Endothelial cell (in vitro differentiated cells): ENCODE results near the gene UBE2L6. TPM values are rescaled to one million over a fixed set of nuclear protein-coding genes. Genes with fewer than 3 reads are reported as not detected.

Source experiments
- DNase-seq: peaks from one replicate; pipeline ENCODE4 v3.0.0; 2021; ENCODE audit warnings: low spot score
- H3K27ac Mint-ChIP-seq: one replicate; pipeline ENCODE4 v1.8.0; 2021; ENCODE audit warnings: mixed read lengths, inconsistent platforms; ENCODE audit not compliant: unreplicated experiment
- H3K27me3 Mint-ChIP-seq: one replicate; pipeline ENCODE4 v1.8.0; 2021; ENCODE audit warnings: mild to moderate bottlenecking, moderate library complexity, mixed read lengths, inconsistent platforms; ENCODE audit not compliant: unreplicated experiment
- H3K36me3 Mint-ChIP-seq: one replicate; pipeline ENCODE4 v1.8.0; 2021; ENCODE audit warnings: mild to moderate bottlenecking, low read depth, mixed read lengths, inconsistent platforms; ENCODE audit not compliant: unreplicated experiment
- H3K4me1 Mint-ChIP-seq: one replicate; pipeline ENCODE4 v1.8.0; 2021; ENCODE audit warnings: mild to moderate bottlenecking, mixed read lengths, inconsistent platforms; ENCODE audit not compliant: unreplicated experiment
- H3K4me3 Mint-ChIP-seq: one replicate; pipeline ENCODE4 v1.8.0; 2021; ENCODE audit warnings: mild to moderate bottlenecking, mixed read lengths, inconsistent platforms; ENCODE audit not compliant: unreplicated experiment
- H3K9me3 Mint-ChIP-seq: one replicate; pipeline ENCODE4 v1.8.0; 2021; ENCODE audit warnings: mixed read lengths, inconsistent platforms; ENCODE audit not compliant: unreplicated experiment
- total RNA-seq: library from RNA; stranded (reverse); fragmentation: NEBNext Ultra II Directional; extraction: Animal tissue kit (Norgen Biotek cat#: 25700); gene quantifications from one replicate; pipeline ENCODE4 v1.2.1, GENCODE V29; 2021; ENCODE audit not compliant: unreplicated experiment
- TF ChIP-seq, protein P1 (sequence below): fragments of 200-600 bp; sonication (generic); IDR thresholded peaks from one replicate; pipeline ENCODE4 v1.5.0; 2021; ENCODE audit warnings: antibody characterized with exemption; ENCODE audit not compliant: unreplicated experiment

Gene UBE2L6
- total RNA-seq, 1 donor from 2014 or later, result 56.2 TPM

DNA sequence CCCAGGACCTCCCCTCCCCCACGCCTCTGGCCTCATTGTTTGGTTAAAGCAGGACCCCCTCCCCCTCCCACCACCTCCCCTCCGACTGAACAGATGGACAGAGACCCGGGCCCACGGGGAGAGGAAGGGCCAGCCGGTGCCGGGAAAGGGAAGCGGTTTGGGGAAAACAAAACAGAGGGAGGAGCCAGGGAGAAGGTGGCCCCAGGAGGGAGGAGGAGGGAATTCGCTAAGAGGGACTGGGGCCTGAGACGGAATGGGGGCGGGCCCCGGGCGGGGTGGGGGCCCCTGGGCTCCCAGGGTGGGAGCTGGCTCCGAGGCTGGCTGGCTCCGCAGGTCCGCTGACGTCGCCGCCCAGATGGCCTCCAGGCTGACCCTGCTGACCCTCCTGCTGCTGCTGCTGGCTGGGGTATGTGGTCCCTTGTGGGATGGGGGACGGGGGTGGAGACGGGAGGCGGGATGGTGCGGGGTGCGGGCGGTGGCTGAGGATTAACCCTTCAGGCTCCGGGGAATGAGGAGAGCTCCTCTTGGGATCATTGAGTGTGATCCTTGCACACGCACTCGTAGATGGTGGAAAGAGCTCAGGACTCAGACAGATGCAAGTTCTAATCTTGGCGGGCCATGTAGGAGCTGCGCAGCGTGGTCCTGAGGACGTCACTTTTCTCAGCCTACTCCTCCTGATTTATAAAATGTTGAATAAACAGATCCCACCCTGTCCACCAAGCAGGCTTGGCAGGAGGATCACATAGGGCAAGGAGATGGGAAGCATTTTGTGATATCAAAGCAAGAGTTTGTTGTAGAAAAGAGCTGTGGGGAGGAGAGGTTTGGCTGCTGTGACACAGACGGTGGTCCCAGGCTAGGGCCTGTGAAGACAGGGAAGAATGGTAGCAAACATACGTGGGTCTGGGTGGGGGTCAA, 30.7 kb upstream of the UBE2L6 start:
- TF ChIP-seq, protein P1, sequence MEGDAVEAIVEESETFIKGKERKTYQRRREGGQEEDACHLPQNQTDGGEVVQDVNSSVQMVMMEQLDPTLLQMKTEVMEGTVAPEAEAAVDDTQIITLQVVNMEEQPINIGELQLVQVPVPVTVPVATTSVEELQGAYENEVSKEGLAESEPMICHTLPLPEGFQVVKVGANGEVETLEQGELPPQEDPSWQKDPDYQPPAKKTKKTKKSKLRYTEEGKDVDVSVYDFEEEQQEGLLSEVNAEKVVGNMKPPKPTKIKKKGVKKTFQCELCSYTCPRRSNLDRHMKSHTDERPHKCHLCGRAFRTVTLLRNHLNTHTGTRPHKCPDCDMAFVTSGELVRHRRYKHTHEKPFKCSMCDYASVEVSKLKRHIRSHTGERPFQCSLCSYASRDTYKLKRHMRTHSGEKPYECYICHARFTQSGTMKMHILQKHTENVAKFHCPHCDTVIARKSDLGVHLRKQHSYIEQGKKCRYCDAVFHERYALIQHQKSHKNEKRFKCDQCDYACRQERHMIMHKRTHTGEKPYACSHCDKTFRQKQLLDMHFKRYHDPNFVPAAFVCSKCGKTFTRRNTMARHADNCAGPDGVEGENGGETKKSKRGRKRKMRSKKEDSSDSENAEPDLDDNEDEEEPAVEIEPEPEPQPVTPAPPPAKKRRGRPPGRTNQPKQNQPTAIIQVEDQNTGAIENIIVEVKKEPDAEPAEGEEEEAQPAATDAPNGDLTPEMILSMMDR, result no peak
- H3K27ac Mint-ChIP-seq, result peak overlapping the region; percentile 96
- peak overlapping the region; percentile 92 for H3K4me3 Mint-ChIP-seq
- H3K4me1 Mint-ChIP-seq, result peaks cover 46% of the 10 kb centered on the region
- H3K9me3 Mint-ChIP-seq, result no peaks in the 10 kb centered on the region
- peaks cover 10% of the 10 kb centered on the region for H3K27me3 Mint-ChIP-seq
- peaks cover 22% of the 10 kb centered on the region for H3K36me3 Mint-ChIP-seq
- peak; percentile 85 for DNase-seq

DNA sequence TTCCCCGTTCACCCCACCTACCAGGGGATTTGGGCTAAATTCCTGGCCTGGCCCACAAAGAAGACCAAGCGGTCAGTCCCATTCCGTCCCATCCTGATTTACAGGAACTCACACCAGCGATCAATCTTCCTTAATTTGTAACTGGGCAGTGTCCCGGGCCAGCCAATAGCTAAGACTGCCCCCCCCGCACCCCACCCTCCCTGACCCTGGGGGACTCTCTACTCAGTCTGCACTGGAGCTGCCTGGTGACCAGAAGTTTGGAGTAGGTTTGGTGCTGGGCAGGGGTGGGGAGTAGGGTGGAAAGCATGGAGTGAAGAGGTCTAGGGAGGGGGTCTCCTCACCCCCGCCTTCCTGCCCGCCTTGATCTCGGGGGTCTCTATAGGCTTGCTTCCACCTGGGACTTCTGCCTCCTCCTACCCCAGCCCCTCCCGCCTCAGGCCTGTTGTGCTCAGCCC, 30.0 kb upstream of the UBE2L6 start, which contains the start of gene SERPING1:
SERPING1 (plus strand) TSS at position 225 of the 455 bp plus-strand sequence. CDS start 586 bp downstream, outside the sequence.
- H3K4me1 Mint-ChIP-seq, result peaks cover 52% of the 10 kb centered on the region
- TF ChIP-seq, protein P1, result no peak

DNA sequence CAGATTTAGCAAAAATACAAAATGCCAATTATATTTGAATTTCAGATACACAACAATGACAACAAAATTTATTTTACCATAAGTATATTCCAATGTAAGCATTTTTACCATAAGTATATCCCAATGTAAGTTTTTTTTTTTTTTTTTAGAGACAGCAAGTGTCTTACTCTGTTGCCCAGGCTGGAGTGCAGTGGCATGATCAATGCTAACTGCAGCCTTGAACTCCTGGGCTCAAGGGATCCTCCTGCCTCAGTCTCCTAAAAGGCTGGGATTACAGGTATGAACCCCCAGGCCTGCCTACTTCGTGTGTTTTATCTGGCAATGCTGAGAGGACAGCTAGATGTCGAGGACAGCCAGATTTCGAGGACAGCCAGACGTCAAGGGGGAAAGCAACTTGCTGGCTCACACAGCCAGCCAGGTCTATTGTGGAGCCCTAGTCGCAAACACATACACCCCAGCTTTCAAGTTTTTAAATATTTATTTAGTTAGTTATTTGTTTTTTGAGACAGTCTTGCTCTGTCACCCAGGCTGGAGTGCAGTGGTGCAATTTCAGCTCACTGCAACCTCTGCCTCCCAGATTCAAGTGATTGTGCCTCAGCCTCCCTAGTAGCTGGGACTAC, 28.9 kb upstream of the UBE2L6 start:
- peaks cover 10% of the 10 kb centered on the region for H3K27me3 Mint-ChIP-seq
- no peak overlapping the region for H3K4me3 Mint-ChIP-seq
- no peaks in the 10 kb centered on the region for H3K9me3 Mint-ChIP-seq
- H3K36me3 Mint-ChIP-seq, result peaks cover 13% of the 10 kb centered on the region
- H3K4me1 Mint-ChIP-seq, result peaks cover 50% of the 10 kb centered on the region
- H3K27ac Mint-ChIP-seq, result peak overlapping the region; percentile 61
- DNase-seq, result no peak
- TF ChIP-seq, protein P1, result no peak

More for the DNA sequence above, 30.0 kb upstream of the UBE2L6 start, which contains the start of gene SERPING1:
- peaks cover 10% of the 10 kb centered on the region for H3K27me3 Mint-ChIP-seq
- H3K36me3 Mint-ChIP-seq, result peaks cover 22% of the 10 kb centered on the region
- peak within 1 kb of the TSS; percentile 92 for H3K4me3 Mint-ChIP-seq
- H3K27ac Mint-ChIP-seq, result peak within 1 kb of the TSS; percentile 96
- no peaks in the 10 kb centered on the region for H3K9me3 Mint-ChIP-seq
- no peak for DNase-seq

DNA sequence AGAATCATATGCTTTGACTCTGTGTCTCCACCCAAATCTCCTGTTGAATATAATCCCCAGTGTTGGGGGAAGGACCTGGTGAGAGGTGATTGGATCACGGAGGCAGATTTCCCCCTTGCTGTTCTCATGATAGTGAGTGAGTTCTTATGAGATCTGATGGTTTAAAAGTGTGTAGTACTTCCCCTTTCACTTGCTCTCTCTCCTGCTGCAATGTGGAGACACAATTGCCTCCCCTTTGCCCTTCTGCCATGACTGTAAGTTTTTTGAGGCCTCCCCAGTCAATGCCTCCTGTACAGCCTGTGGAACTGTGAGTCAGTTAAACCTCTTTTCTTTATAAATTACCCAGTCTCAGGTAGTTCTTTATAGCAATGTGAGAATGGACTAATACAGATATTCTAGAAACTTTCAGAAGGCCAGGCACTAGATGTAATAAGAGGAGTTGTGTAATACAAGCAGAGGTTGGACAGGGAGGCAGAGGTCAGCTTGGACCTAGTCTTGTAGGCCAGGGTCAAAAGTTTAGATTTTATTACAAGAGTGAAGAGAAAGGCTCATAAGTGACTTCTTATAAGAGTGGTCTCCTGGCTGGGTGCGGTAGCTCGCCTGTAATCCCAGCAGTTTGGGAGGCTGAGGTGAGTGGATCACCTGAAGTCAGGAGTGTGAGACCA, 20.7 kb upstream of the UBE2L6 start:
- TF ChIP-seq, protein P1, result no peak
- no peak overlapping the region for H3K27ac Mint-ChIP-seq
- peaks cover 3% of the 10 kb centered on the region for H3K36me3 Mint-ChIP-seq
- peaks cover 6% of the 10 kb centered on the region for H3K4me1 Mint-ChIP-seq
- no peak overlapping the region for H3K4me3 Mint-ChIP-seq
- no peaks in the 10 kb centered on the region for H3K9me3 Mint-ChIP-seq
- no peak for DNase-seq
- peaks cover 3% of the 10 kb centered on the region for H3K27me3 Mint-ChIP-seq
